Kidney (tissue), 14 donors: ENCODE data around the gene VSTM2L. TPM values are rescaled to one million over a fixed set of nuclear protein-coding genes. Genes with fewer than 3 reads are reported as not detected.

Experiments
- DNase-seq, 5 donors: peaks; one replicate each; pipeline ENCODE4 v3.0.0-alpha.2; 2013 to 2020
- FAIRE-seq: peaks from 2 replicates; lab custom pipeline; 2012; peaks lifted over from hg19 to GRCh38; lab: Jason Lieb, UNC
- H3K27ac ChIP-seq, 2 donors: one replicate each; pipeline ENCODE4 v1.7.0; 2013; ENCODE audit warnings: low read depth in 2 of 2, low read length in 2 of 2, inconsistent platforms in 1 of 2
- H3K27me3 ChIP-seq: one replicate; pipeline ENCODE4 v1.7.1; 2013; ENCODE audit warnings: low read length, inconsistent platforms; ENCODE audit not compliant: control insufficient read depth, insufficient read depth
- H3K36me3 ChIP-seq, 3 donors: one replicate each; pipeline versions ENCODE4 v1.7.0 to v1.7.1; 2013; ENCODE audit warnings: low read length in 3 of 3, control low read depth in 1 of 3, inconsistent platforms in 1 of 3; ENCODE audit not compliant: insufficient read depth in 3 of 3, control insufficient read depth in 2 of 3
- H3K4me1 ChIP-seq, 3 donors: one replicate each; pipeline versions ENCODE4 v1.7.0 to v1.7.1; 2013; ENCODE audit warnings: low read length in 3 of 3, inconsistent platforms in 1 of 3, low read depth in 1 of 3; ENCODE audit not compliant: control insufficient read depth in 2 of 3, insufficient read depth in 2 of 3
- H3K4me3 ChIP-seq, 3 donors: one replicate each; pipeline versions ENCODE4 v1.7.0 to v1.8.1; 2013; ENCODE audit warnings: low read length in 3 of 3, control low read depth in 1 of 3, inconsistent platforms in 1 of 3
- H3K9ac ChIP-seq, 3 donors: one replicate each; pipeline versions ENCODE4 v1.7.0 to v1.7.1; 2013; ENCODE audit warnings: low read length in 3 of 3, control low read depth in 1 of 3, inconsistent platforms in 1 of 3
- H3K9me3 ChIP-seq, 3 donors: one replicate each; pipeline versions ENCODE4 v1.7.0 to v1.7.1; 2013; ENCODE audit warnings: low read length in 3 of 3, control low read depth in 1 of 3, inconsistent platforms in 1 of 3; ENCODE audit not compliant: control insufficient read depth in 2 of 3, insufficient read depth in 1 of 3
- CTCF ChIP-seq: IDR thresholded peaks from 3 replicates; pipeline ENCODE4 v1.5.1; 2012; ENCODE audit warnings: mild to moderate bottlenecking, moderate library complexity, borderline replicate concordance; ENCODE audit not compliant: insufficient read depth; ENCODE audit errors: extremely low read depth
- intact Hi-C: fragments of 100-400 bp; cut with DNase I; formaldehyde crosslinking; loops from one replicate; pipeline ENCODE4 v1.11.1; 2022
- polyA plus RNA-seq: library from polyadenylated mRNA; stranded (reverse); fragments of 350-450 nt; fragmentation: Illumina TruSeq; extraction: RNeasy Lipid Tissue Mini Kit (QIAGEN cat#74804); gene quantifications from one replicate; pipeline ENCODE4 v1.2.3, GENCODE V29; 2014; ENCODE audit warnings: low read depth, low replicate concordance; ENCODE audit not compliant: insufficient read depth
- total RNA-seq: library from RNA; stranded (reverse); fragmentation: NEBNext Ultra II Directional; extraction: Animal tissue kit (Norgen Biotek cat#: 25700); gene quantifications from one replicate; pipeline ENCODE4 v1.2.1, GENCODE V29; 2021
- donor health status: control.
- donor health status: control.
- donor health status: control.
- donor health status: control.
- donor health status: control.
- donor health status: DM: yes; HTN: yes; CAD: no.
- donor health status: Normal renal cell carcinoma (clear cell type).

Gene VSTM2L
- total and polyA plus RNA-seq, 2 donors from 2014 or later: 2.8 to 4.1 TPM

- TF ChIP-seq CTCF: no peak
- intact Hi-C loops: no loop called here
- H3K27me3 ChIP-seq: no peaks in the 10 kb centered on the region
- no peaks in the 10 kb centered on the region for H3K9me3 ChIP-seq
- no peaks in the 10 kb centered on the region for H3K4me1 ChIP-seq
- DNase-seq (no peak), FAIRE-seq (no peak)
- H3K9ac ChIP-seq: no peak overlapping the region
- H3K27ac ChIP-seq: no peak overlapping the region
- no peak overlapping the region for H3K4me3 ChIP-seq
- no peaks in the 10 kb centered on the region for H3K36me3 ChIP-seq
Measured at GRCh38 chr20:37938954-37939353, 36.0 kb downstream of the VSTM2L start.

- Histone ChIP-seq H3K4me1 (no peaks in the 10 kb centered on the region), H3K36me3 (no peaks in the 10 kb centered on the region), H3K27ac (no peak overlapping the region), H3K9ac (no peak overlapping the region), H3K27me3 (no peaks in the 10 kb centered on the region), H3K4me3 (no peak overlapping the region), H3K9me3 (no peaks in the 10 kb centered on the region)
- DNase-seq (no peak), FAIRE-seq (no peak)
- intact Hi-C loops: no loop called here
- TF ChIP-seq CTCF: no peak
Measured at GRCh38 chr20:37939701-37940560, 37.0 kb downstream of the VSTM2L start.

GRCh38 chr20:37940858-37941257 lies 37.9 kb downstream of the VSTM2L start:
- Histone ChIP-seq H3K27ac (no peak overlapping the region), H3K27me3 (no peaks in the 10 kb centered on the region), H3K4me1 (no peaks in the 10 kb centered on the region), H3K9me3 (no peaks in the 10 kb centered on the region), H3K36me3 (no peaks in the 10 kb centered on the region), H3K9ac (no peak overlapping the region), H3K4me3 (no peak overlapping the region)
- no peak for FAIRE-seq
- TF ChIP-seq CTCF: no peak
- intact Hi-C loops: no loop called here
- DNase-seq: no peak
